ENCODE results near the gene PLAAT1. TPM values are rescaled to one million over a fixed set of nuclear protein-coding genes. Genes with fewer than 3 reads are reported as not detected.

PLAAT1 gene
- total RNA-seq, 1 donor from 2014 or later, result not detected

GRCh38 chr3:193314161-193314560 lies 73.1 kb downstream of the PLAAT1 start:
- TF ChIP-seq CTCF (IDR thresholded peaks at IDR 0.05), result no peak

GRCh38 chr3:193317682-193318300 lies 76.8 kb downstream of the PLAAT1 start:
- TF ChIP-seq CTCF (IDR thresholded peaks at IDR 0.05), result no peak
- no peak overlapping the region for H3K27ac Mint-ChIP-seq (ENCODE audit: unreplicated experiment)
- H3K4me1 Mint-ChIP-seq (ENCODE audit: unreplicated experiment), result no peaks in the 10 kb centered on the region
- H3K4me3 Mint-ChIP-seq (ENCODE audit: unreplicated experiment), result no peak overlapping the region
- no peaks in the 10 kb centered on the region for H3K36me3 Mint-ChIP-seq (ENCODE audit: unreplicated experiment)
- no peak for DNase-seq (ENCODE audit: extremely low spot score, unreplicated experiment)
- peaks cover 3% of the 10 kb centered on the region for H3K27me3 Mint-ChIP-seq (ENCODE audit: unreplicated experiment)
- H3K9me3 Mint-ChIP-seq (ENCODE audit: unreplicated experiment), result no peaks in the 10 kb centered on the region

More at GRCh38 chr3:193314161-193314560, 73.1 kb downstream of the PLAAT1 start:
- no peaks in the 10 kb centered on the region for H3K9me3 Mint-ChIP-seq (ENCODE audit: unreplicated experiment)
- H3K4me1 Mint-ChIP-seq (ENCODE audit: unreplicated experiment), result no peaks in the 10 kb centered on the region
- no peak overlapping the region for H3K4me3 Mint-ChIP-seq (ENCODE audit: unreplicated experiment)
- H3K36me3 Mint-ChIP-seq (ENCODE audit: unreplicated experiment), result no peaks in the 10 kb centered on the region
- DNase-seq (ENCODE audit: extremely low spot score, unreplicated experiment), result no peak
- H3K27ac Mint-ChIP-seq (ENCODE audit: unreplicated experiment), result no peak overlapping the region
- H3K27me3 Mint-ChIP-seq (ENCODE audit: unreplicated experiment), result peaks cover 7% of the 10 kb centered on the region

Other genes starting within 250 kb of the PLAAT1 start
- not detected in 2 replicates for gene ATP13A5, start 137.5 kb downstream of the PLAAT1 start, total RNA-seq